ENCODE data around the gene ZNF79.
"Not testable (repeated sequence)": the region's sequence is repeated elsewhere in the genome, so short reads cannot be mapped to it uniquely, and the experiment has no call there.

ZNF79 gene

GRCh38 chr9:127455324-127455992 lies 31.3 kb downstream of the ZNF79 start:
- no peak for DNase-seq (ENCODE audit: low read depth)

DNA sequence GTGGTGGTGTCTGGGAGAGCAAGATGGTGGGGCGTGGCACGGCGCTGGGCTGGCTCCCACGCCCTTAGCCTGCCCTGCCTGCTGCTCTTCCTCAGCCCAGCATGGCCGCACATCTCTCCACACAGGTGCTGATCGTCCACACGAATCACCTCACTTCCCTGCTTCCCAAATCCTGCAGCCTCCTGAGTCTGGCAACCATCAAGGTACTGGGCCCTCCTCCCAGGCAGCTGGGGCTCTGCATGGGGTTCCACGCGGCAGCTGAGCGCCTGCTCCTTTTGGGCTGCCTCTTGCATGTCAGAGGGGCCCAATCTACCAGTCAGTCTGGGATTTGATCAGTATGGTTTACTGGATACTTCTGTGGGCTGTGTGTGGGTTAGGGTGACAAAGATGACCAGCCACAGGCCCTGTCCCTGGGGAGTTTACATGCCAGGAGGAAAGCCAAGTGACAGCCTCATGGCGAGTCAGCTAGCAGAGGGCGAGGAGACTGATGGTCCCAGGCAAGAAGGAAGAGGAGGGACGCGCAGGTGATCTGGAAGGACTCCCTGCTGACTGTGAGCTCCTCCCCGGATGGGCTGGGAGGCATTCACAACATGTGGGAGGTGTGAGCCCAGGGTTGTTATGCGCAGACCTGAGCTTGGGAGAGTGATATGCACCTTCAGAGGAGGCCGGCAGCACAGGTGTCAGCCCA lies 33.2 kb downstream of the ZNF79 start:
- no peak for DNase-seq (ENCODE audit: low read depth)

DNA sequence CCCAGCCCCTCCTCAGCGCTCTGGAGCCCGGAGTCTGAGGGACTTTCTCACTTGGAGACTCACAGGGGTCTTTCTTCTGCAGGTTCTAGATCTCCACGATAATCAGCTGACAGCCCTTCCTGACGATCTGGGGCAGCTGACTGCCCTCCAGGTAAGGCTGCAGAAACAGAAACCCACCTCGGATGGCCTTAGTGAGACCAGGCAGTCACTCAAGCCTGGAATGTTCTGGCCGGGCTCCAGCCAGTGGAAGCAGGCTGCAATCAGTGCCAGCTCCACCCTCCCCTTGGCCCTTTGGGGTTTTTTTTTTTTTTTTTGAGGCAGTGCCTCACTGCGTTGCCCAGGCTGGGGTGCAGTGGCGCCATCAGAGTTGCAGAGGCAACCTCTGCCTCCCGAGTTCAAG lies 34.7 kb downstream of the ZNF79 start:
- no peak for DNase-seq (ENCODE audit: low read depth)

- DNase-seq (ENCODE audit: low read depth): no peak
Measured at GRCh38 chr9:127463382-127463781, 39.2 kb downstream of the ZNF79 start.

DNA sequence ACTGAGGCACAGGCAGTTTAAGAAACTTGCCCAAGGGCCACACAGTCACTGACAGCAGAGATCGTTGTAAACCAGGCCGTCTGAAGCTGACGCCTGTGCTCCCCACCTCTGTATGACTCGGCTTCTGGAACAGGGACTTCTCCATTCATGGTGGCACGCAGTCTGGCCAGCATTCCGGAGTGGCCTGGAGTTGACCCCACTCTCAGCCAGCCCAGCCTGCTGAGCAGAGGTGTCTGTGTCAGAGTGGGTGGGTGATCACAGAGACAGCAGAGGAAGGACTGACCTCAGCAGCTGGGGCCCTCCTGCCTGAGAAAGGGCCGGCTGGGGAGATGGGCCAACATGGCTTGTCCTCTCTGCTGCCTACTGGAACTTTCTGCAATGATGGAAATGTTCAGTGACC lies 39.7 kb downstream of the ZNF79 start:
- no peak for DNase-seq (ENCODE audit: low read depth)

- DNase-seq (ENCODE audit: low read depth): not testable (repeated sequence)
Measured at GRCh38 chr9:127466407-127466917, 42.3 kb downstream of the ZNF79 start.

DNA sequence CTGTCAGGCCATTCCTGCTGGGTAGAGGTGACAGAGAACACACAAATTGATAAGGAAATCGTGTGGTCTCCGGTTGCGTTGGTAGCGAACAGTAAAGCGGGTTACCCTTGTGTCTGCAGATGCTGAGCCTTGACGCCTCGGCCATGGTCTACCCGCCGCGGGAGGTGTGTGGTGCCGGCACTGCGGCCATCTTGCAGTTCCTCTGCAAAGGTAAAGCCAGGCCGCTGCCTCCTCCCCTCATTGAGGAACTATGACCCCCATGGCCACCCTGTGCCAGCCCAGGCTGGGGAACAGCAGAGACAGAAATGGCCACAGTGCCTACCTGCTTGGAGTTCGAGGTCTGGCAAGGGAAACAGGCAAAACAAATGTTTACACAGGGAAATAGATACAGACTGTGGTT lies 43.4 kb downstream of the ZNF79 start:
- DNase-seq (ENCODE audit: low read depth): no peak

GRCh38 chr9:127470662-127471061 lies 46.5 kb downstream of the ZNF79 start:
- no peak for DNase-seq (ENCODE audit: low read depth)

GRCh38 chr9:127473501-127473900 lies 49.3 kb downstream of the ZNF79 start:
- DNase-seq (ENCODE audit: low read depth): no peak

DNA sequence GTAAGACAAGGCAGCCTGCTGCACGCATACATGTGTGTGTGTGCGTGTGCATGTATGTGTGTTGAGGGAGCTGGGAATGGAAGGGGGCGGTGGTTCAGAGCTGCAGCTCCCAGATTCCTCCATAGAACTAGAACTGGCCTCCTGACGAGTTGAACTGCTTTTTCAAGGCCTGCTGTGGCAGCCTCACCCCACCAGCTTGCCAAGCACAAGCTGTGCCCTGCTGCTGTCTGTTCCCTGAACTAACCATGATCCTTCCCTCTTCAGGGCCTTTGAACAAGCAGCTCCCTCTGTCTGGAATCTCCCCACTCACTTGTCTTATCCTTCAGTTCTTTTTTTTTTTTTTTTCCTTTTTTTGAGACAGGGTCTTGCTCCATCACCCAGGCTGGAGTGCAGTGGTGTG lies 49.8 kb downstream of the ZNF79 start:
- DNase-seq (ENCODE audit: low read depth): no peak

DNA sequence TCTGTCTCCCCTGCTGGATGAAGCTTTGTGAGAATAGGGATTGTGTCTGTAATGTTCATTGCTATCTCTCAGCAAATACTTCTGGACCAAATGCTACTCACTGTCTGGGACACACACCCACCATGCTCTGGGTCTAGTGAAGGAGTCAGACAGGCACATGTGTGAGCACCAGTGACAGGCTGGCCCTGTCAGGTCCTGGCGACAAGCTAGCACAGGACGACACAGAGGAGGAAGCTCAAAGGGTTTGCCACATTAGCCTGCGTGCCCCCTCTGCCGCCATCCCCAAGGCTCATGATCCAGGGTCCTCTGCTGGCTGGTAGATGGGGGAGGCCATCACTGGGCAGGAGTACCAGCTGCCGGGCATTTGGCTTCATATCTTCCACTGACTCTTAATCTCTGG lies 50.4 kb downstream of the ZNF79 start:
- no peak for DNase-seq (ENCODE audit: low read depth)

GRCh38 chr9:127479507-127480081 lies 55.4 kb downstream of the ZNF79 start:
- no peak for DNase-seq (ENCODE audit: low read depth)

- no peak for DNase-seq (ENCODE audit: low read depth)
Measured at GRCh38 chr9:127482662-127483061, 58.5 kb downstream of the ZNF79 start.

GRCh38 chr9:127485995-127486394 lies 61.8 kb downstream of the ZNF79 start:
- no peak for DNase-seq (ENCODE audit: low read depth)

GRCh38 chr9:127488946-127489345 lies 64.8 kb downstream of the ZNF79 start:
- DNase-seq (ENCODE audit: low read depth): no peak

DNA sequence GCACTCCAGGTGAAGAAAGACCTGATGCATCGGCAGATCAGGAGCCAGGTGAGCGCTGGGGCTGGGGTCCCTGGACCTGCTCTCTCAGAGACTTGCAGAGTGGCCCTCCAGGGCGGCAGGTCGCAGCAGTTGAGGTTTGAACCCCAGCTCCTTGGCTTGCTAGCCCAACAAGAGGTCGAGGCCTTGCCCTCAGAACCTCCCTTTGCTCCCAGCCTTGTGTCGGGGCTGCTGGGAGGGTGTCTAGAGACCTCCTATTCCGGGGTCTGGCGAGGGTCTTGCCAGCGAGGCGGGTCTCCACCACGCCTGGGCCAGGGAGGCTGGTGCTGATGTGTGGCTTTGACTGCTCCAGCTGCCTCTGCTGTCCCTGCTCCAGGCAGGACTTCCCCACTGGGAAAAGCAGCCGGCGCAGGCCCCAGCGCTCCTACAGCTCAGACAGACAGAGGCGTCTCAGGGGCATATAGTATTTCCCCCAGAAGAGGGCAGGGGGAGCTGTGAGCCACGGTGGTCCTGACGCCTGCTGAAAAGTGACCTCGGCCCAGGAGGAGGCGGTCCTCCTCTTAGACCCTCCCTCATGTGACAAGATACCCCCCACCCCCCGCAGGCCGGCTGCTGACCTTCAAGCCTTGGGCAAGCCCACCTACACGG lies 65.4 kb downstream of the ZNF79 start:
- DNase-seq (ENCODE audit: low read depth): no peak

DNA sequence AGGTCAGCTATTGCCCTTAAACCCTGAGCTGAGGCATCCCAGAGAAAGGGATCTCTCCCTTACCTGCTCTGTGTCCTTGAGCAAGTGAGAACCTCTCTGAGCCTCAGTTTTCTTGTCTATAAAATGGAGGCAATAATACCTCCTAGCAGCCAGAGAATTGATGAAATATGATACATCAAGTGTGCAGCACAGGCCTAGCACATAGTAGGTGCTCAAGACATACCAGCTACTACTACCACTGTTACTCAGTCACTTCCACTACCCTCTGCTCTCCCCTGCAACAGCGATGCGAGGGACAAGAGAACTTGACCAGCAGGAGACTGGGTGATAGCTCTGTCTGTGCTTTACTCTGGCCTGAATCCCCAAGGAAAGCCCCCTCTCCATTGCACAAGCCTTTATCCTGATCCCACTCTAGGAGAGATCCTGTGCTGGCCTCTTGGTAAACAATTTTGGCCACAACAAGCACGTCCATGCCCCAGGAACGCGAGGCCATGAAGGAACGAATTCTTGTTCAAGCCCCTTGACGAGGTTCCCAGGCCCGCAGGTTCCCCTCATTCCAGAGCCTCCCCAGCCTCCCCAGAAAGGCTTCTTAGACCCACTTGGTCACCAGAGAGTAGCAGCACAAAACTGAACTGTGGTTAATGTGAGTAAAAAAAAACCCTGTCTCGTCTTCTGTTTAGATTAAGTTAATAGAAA lies 66.5 kb downstream of the ZNF79 start:
- DNase-seq (ENCODE audit: low read depth): no peak

- DNase-seq (ENCODE audit: low read depth): no peak
Measured at GRCh38 chr9:127491516-127491915, 67.3 kb downstream of the ZNF79 start.

DNA sequence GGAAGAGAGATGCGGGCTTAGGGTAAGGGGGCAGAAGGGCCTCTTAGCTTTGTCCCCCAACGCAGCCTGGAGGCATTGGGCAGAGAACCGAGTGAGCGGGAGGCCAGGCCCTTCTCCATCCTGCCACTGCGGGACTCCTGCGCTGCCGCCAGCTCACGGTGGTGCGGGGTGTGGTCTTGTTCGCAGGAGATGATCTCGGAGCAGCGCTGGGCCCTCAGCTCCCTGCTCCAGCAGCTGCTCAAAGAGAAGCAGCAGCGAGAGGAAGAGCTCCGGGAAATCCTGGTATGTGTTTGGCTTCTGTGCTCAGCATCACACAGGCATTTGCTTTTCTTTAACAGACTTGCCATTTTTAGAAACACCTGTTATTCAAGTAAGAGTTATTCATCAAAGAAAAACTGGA lies 68.4 kb downstream of the ZNF79 start:
- DNase-seq (ENCODE audit: low read depth): no peak

DNA sequence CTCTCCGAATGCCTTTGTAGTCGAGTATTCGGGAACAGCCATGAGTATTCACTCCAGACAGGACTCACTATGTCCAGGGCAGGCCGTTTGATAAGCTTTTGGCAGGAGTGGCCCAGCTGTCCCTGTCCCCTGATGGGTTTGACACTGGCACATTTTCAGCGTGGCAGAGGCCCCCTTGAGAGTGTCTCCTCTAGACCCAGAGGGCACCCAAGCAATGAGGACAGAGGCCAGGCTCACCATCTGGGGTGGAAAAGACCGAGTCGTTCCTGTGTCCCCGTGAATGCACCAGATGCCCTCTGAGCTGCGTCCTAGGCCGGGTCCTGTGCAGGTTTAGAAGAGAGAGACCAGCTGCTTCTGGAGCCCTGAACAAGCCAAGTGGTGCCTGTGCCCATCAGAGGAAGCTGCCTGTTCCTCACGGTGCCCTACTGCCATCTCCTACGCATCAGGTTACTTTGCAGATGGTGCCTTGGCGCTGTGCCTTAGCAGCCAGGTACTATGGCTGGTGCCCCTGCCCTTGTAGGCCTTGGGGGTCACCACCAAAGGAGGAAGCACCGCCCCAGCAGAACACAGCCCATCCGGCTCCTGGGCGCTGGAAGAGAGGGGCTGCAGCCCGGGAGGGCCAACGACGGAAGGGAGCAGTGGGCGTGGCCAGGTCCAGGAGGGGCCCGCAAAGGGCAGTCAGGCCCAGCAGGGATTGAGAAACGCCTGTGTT lies 69.6 kb downstream of the ZNF79 start:
- no peak for DNase-seq (ENCODE audit: low read depth)

DNA sequence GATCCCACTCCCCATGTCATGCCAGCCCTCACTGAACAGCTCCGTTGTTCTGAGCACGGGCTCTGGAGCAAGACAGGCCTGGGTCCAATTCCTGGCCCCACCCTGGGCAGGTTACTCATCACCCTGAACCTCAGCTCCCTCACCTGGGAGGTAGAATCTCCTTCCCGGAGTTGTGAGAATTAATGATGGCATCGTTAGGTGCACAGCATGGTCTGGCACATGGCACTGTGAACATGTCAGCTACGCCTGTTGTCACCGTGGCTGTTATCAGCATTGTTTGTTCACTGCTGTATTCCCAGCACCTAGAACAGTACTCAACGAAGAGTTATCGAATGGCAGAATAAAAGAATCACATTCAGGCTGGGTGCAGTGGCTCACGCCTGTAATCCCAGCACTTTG lies 70.1 kb downstream of the ZNF79 start:
- DNase-seq (ENCODE audit: low read depth): no peak

Data from stimulated activated CD8-positive, alpha-beta memory T cell treated with anti-CD3 and anti-CD28 coated beads, Interleukin-4, amount 100 ng/mL, for 24 hours (primary cell).